Measurements from ENCODE around the gene TTLL10.
"Not testable (repeated sequence)": the region's sequence is repeated elsewhere in the genome, so short reads cannot be mapped to it uniquely, and the experiment has no call there.

The TTLL10 gene

GRCh38 chr1:1189111-1189510 lies 15.4 kb downstream of the TTLL10 start:
- no peak for DNase-seq

GRCh38 chr1:1191734-1192133 lies 18.1 kb downstream of the TTLL10 start:
- DNase-seq: no peak

- no peak for DNase-seq
Measured at GRCh38 chr1:1194723-1195122, 21.0 kb downstream of the TTLL10 start.

- not testable (repeated sequence) for DNase-seq
Measured at GRCh38 chr1:1195726-1196125, 22.0 kb downstream of the TTLL10 start.

GRCh38 chr1:1196431-1197187 lies 22.9 kb downstream of the TTLL10 start:
- DNase-seq: no peak

GRCh38 chr1:1197188-1197500 lies 23.5 kb downstream of the TTLL10 start:
- no peak for DNase-seq

- DNase-seq: no peak
Measured at GRCh38 chr1:1197551-1198422, 24.1 kb downstream of the TTLL10 start.

DNA sequence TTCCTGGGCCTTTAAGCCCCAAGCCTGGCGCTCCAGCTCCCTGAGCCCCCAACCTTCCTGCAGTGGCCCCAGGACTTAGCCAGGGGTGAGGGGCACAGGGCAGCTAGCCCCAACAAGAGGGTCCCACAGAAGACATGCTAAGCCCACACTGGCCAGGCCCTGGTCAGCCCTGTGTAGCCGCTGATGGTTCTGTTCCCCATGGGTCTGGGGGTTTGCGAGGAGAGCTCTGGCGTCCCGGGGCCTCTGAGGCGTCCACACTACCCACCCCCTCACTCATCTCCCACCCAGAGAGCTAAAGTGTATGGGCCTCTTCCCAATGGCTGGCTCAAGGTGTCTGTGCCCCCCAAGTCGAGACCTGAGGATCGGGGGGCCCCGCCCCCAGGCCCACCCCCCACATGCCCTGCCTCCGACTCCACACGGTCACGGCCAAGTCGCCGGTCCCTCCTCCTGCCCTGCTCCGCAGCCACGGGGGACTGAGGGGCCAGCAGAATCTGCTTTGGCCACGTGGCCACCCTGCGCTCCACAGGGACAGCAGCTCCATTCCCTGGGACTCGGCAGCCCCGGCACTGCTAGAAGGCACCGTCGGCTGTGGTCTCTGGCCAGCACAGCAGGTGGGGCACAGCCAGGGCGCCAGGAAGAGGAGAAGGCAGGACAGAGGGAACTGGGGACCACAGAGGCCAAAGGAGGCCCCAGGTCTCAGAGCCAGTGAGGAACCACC lies 24.9 kb downstream of the TTLL10 start:
- DNase-seq: no peak

- no peak for DNase-seq
Measured at GRCh38 chr1:1199141-1199960, 25.7 kb downstream of the TTLL10 start.

DNA sequence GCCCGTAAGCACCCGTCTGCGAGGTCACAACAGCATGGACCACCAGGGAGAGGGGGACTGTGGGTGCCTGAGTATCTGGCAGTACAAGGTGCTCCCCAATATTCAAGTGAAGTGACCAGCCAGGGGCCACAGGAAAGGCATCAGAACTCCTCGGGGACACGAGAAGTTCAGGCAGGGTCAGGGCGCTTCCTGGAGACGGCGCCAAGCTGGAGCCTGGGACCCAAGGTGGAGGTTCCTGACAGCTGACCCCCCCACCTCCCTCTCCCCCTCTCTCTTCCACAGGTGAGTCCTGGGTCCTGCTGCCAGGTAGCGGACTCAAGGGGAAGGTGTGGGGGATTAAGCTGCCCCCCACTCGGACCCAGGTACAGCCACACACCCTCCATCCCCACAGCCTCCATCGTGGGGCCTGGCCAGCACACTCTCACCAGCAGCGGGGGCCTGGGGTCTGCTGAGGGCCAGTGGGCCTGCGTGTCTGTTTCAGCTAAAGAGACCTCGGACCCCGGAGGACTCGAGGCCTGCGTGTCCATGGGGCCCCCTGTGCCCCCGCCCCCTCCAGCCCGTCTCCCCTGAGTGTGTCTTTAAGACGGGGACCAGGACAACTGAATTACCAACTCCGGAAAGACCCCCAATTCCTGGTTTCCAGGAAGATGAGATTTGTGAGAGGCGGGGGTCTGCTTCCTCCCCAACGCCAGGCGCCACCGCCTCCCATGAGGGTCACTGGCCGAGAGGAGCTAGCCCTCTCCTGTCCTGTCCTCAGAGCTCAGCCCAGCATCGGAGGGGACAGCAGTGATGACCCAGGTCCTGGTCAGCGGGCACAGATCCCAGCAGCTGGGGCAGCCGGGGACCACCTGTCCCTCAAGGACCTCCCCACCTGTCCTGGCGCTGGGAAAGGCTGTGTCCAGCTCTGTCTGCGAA lies 26.5 kb downstream of the TTLL10 start:
- DNase-seq: no peak

DNA sequence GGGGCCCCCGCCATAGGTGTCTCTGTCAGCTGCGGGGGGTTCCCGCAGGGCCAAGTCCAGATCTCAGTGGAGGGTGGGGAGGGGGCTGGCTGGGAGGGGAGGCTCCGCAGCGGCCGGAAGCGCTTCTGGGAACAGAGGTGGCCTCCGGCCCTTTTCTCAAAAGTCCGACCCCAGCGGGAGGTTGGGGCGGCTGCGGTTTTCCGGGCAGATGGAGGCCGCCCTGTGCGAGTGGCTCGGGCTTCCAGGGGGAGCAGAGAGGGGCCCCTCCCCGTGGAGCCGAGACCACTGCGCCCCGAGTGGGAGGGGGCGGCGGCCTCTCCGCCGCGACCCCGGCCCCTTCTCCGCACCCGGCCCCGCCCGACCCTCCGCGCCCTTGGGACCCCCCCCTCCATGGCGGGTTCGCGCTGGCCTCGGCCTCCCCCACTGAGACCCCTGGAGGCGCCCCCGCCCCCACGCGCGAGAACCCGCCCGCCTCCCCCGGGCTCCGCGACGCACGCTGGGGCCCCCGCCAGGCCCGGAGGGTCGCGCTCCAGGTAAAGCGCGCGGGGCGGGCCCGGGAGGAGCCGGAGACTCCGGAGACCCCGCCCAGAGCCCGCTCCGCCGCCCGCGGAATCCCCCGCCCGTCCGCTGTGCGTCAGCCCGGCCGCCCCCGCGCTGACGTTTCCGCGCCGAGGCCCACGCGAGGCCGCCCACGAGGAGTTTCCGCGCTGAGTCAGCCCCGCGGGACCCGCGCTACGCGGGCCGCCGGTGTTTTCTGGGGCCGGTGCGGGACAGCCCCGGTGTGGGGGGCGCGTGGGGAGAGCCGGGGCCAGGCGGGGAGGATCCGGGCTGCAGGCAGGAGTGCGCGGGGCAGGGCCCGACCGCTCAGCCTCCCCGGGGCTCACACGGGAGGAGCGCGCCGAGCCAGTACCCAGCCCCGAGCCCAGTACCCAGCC lies 27.5 kb downstream of the TTLL10 start:
- DNase-seq: no peak

DNA sequence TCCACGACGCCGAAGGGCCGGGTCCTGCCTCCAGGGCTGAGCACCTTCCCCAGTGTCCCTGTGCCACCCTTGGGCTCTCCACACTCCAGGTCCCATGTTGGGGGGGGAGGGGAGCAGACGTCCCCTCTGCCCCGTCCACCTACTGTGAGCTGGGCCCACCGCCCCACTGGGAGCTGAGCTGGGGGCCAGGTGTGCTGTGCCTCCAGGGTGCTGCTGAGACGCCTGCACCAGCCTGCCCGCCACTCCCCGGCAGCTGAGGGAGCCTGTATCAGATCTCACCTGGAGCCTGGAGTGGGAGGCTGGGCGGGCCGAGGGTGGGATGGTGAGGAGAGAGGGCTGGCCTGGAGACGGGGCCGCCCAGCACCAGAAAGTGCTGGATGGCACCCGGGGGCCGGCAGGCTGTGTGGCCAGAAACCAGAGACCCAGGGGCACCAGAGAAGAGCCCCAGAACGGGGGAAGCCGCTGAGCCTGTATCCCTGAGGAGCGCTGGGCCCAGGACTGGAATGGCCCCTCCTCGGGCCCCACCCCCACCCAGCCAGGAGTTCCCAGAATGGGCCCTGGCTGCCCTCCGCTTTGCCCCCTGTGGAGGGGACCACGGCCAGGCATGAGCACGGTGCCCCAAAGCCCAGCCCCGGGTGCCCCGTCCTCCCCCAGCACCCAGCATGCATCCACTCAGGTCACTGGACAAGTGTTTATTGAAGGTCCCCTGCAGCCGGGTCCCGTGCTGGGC lies 29.3 kb downstream of the TTLL10 start:
- no peak for DNase-seq

- no peak for DNase-seq
Measured at GRCh38 chr1:1203561-1204424, 30.1 kb downstream of the TTLL10 start.

DNA sequence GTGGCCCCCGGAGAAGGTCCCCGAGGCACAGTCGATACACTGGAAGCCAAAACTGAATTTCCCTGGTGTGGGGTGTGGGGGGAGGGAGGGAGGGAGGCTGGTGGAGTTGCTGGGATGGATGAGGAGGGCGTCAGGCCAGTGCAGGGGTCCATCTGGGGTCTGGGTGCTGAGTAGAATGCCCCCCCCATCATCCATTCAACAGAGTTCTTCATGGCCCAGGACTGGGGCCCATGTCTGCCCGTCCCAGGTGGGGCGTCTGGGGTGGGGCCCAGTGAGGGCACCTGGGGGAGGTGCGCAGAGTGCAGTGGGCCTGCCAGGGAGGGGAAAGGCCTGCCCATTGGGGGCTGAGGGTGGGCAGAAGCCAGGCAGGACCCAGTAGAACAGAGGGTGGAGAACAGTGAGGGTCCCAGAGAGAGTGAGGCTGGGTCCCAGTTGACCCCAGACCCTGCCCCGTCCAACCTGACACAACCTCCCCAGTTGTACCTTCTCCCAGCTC lies 30.8 kb downstream of the TTLL10 start:
- DNase-seq: no peak

- no peak for DNase-seq
Measured at GRCh38 chr1:1204998-1205768, 31.5 kb downstream of the TTLL10 start.

GRCh38 chr1:1205769-1206375 lies 32.2 kb downstream of the TTLL10 start:
- DNase-seq: no peak

- no peak for DNase-seq
Measured at GRCh38 chr1:1206376-1206965, 32.8 kb downstream of the TTLL10 start, which contains the start of gene TNFRSF18. Gene TNFRSF18, minus strand, starts transcription at chr1:1206592. Its CDS starts 21 bp downstream, at chr1:1206571.
